ENCODE results near the gene ARHGAP8.

DNA sequence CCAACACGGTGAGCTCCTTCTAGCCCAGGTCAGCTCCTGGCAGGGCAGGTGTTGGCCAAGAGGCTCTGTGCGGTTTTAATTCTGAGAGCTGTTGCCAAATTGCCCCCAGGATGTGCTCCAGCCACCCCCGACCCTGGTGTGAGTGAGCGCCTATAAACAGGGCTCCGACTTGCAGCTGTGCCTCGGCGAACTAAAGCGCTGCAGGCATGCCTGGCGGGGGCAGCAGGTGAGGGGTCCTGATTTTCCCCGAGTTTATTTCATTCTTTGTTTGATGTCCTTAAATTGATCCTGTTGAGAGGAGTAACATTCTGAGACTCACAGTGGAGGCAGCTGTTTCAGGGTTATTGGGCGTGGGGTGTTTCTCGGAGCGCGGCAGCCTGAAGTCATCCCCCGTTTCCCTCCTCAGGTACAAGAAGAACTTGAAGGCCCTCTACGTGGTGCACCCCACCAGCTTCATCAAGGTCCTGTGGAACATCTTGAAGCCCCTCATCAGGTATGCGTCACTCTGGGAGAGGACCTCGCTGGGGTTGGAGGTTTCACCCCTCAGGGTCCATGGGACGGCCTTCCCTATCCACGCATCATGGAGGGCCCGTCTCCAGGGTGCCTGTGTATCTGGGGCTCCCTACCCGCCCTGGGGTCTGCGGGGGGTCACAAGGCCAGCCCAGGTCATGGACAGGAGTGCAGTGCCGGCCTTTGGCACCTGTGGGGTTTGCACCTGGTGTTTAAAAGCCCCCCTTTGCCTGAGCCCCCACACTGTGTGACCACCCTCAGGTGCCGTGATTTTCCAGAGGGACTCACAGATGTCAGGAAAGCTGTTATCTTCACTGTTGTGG lies 62.1 kb downstream of the ARHGAP8 start:
- TF ChIP-seq, protein P1, sequence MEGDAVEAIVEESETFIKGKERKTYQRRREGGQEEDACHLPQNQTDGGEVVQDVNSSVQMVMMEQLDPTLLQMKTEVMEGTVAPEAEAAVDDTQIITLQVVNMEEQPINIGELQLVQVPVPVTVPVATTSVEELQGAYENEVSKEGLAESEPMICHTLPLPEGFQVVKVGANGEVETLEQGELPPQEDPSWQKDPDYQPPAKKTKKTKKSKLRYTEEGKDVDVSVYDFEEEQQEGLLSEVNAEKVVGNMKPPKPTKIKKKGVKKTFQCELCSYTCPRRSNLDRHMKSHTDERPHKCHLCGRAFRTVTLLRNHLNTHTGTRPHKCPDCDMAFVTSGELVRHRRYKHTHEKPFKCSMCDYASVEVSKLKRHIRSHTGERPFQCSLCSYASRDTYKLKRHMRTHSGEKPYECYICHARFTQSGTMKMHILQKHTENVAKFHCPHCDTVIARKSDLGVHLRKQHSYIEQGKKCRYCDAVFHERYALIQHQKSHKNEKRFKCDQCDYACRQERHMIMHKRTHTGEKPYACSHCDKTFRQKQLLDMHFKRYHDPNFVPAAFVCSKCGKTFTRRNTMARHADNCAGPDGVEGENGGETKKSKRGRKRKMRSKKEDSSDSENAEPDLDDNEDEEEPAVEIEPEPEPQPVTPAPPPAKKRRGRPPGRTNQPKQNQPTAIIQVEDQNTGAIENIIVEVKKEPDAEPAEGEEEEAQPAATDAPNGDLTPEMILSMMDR (IDR thresholded peaks at IDR 0.05), result no peak
- no peak for TF ChIP-seq EP300 (IDR thresholded peaks at IDR 0.05)
- no peak for TF ChIP-seq POLR2AphosphoS5 (IDR thresholded peaks at IDR 0.05)
